Muscle of arm (tissue), 12 donors: Measurements from ENCODE around the gene NCF2. TPM values are rescaled to one million over a fixed set of nuclear protein-coding genes. Genes with fewer than 3 reads are reported as not detected.
"Not testable (repeated sequence)": the region's sequence is repeated elsewhere in the genome, so short reads cannot be mapped to it uniquely, and the experiment has no call there.

Source experiments
- DNase-seq: peaks from one replicate; pipeline ENCODE4 v3.0.0-alpha.2; 2013
- polyA plus RNA-seq, 12 donors: library from polyadenylated mRNA; unstranded; fragments of 120-200 nt; gene quantifications; one replicate each; pipeline ENCODE4 v1.2.1, GENCODE V29; 2013; ENCODE audit not compliant: insufficient read length in 12 of 12

Gene NCF2
- polyA plus RNA-seq, 12 donors = 3.6 to 18.3 (median 4.7) TPM; not detected in 1

- DNase-seq = not testable (repeated sequence)
Observed at GRCh38 chr1:183618202-183618601, 27.9 kb upstream of the NCF2 start.

GRCh38 chr1:183612975-183613374, 22.7 kb upstream of the NCF2 start:
- not testable (repeated sequence) for DNase-seq

GRCh38 chr1:183612407-183612806, 22.1 kb upstream of the NCF2 start:
- no peak for DNase-seq

DNA sequence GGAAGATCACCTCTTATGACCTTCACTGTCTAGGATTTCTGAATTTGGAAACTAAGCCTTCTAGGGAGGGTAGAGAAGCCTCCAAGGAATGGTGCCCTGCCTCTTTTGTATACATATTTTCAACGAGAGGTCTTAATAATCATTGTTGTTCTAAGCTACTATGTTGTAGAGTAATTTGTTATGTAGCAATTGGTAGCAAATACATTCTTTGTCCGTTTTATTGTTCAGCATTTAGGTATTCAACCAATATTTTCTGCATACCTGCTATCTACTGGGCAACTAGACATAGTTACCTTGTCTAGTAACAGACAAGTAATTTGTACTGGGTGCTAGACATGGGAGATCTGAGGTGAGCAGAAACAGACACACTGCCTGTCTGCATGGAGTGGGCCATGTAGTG, 20.8 kb upstream of the NCF2 start:
- DNase-seq = no peak

DNA sequence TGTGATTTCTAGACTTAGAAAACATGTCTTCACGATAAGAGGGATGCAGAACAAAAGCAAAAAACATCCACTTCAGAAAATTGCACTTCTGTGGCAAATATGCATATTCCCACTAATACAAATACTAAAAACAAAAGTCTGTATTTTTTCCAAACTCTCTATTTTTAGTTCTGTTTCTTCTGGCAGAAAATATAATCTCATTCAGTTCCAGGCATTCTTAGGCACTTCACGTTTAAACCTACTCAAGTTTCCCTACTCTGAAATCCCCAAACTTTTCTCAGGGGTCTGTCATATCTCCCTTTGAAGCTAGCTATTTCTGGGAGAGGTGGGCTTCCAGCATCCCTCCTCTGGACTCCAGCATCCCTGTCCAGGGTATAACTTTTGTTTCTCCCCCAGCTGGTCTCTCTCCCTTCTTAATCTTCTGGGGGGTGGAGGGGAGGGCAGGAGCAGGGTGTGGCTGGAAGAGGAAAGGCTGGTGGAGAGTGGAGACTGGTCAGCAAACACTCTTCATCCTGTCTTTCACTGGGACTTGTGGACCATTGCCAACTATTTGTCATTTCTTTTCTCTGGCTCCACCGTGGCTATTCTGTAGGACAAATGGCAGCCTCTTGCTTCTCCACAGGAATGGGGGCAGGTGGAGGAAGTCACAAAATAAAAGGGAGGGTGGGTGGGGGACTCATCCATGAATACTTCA, 19.6 kb upstream of the NCF2 start:
- DNase-seq = no peak

GRCh38 chr1:183609313-183609712, 19.1 kb upstream of the NCF2 start:
- peak; percentile 51 for DNase-seq

- DNase-seq = no peak
Observed at GRCh38 chr1:183607322-183607980, 17.2 kb upstream of the NCF2 start.

DNA sequence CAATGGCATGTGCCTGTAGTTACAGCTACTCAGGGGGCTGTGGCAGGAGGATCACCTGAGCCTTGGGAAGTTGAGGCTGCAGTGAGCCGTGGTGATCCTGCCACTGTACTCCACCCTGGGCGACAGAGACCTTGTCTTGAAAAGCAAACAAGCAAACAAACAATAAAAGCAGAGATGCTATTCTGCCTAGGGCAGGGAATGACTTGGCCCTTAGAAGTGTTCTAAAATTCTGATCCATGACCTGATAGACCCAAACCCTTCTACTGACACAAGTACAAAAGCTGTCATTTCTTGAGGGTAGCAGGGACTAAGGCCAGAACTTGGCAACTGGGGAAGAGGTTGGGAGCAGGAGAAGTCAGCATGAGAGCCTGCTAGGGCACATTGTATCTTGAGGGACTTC, 15.6 kb upstream of the NCF2 start:
- DNase-seq = no peak

- DNase-seq = no peak
Observed at GRCh38 chr1:183604815-183605214, 14.6 kb upstream of the NCF2 start.

DNA sequence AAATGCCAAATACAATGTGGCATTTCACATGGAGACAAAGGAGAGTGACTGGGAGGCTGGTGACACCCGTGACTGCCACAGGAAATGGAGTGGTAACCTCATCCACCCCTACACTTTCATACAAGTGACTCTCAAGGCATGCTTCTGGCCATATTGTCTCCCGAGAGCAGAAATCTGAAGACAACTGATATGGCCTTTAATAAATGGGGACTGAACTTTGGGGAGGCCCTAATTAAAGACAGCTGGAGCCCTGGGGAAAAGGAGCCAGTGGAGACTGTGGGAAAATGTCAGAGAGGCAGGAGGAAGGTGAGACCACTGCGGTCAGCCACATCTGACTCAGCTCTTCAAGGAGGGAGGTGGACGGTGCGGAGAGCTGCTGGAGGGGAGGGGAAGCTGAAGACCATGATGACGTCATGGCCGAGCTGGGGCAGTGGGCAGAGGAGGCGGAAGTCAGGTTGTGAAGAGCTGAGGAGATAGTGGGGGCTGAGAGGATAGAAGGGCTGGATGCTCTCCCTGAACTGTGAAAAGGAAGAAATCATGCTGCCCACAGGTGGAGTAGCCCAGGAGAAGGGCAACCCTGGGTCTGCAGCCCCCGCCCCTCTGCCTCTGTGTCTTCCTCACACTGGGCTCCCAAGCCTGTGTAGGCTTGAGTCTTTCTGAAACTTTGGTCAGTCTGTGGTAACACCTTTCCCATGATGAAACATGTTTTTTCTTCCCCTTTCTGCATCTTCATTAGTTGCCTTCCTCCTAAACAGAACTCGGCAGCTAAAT, 14.0 kb upstream of the NCF2 start:
- no peak for DNase-seq

- no peak for DNase-seq
Observed at GRCh38 chr1:183602510-183602909, 12.3 kb upstream of the NCF2 start.

DNA sequence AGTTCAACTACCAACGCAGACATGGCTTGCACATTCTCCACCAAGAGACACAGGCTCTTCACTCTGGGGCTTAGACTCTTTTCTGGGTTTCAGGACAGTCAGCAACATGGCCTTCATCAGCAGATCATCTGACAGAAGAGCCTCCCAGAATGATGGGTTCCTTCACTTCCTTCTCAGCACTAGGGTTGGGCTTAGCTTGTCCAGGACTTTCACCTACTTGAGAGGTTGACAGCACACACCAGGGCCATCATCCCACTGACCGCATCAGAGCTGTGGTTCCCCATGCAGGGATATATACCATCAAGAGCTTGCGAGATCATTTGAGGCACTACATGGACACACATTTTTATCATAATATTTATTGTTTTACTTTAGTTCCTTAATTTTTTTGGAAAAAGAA, 10.4 kb upstream of the NCF2 start:
- no peak for DNase-seq

GRCh38 chr1:183600136-183600535, 9.9 kb upstream of the NCF2 start:
- no peak for DNase-seq

- DNase-seq = no peak
Observed at GRCh38 chr1:183598386-183598785, 8.1 kb upstream of the NCF2 start.

DNA sequence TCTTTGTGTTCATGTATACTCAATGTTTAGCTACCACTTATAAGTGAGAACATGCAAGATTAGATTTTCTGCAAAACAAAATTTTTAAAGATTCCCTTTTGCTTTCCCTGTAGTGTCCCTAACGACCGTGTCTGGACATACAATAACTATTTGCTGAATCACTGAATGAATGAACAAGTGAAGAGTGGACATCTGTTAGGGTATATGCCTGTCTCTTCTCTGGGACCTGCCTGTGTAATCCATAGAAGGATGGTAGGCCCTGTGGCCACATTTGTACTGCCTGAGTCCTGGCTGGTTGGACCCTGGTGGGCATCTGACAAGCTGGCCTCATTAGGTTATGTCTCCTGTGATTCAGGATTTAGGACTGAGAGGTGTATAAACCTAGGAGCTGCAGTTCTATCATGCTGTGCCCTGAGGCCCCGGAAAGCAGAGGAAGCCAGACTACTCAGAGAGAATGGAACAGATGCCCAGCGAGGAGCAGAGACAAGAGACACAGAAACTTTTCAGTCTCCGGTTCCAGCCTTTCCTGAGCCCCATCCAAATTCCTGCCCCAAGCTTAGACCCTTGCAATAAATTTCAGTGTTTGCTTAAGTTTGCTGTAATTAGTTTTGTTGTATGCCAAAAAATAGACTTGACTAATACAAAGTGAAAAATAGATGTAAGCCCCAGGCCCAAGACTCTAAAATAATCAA, 7.5 kb upstream of the NCF2 start:
- no peak for DNase-seq

DNA sequence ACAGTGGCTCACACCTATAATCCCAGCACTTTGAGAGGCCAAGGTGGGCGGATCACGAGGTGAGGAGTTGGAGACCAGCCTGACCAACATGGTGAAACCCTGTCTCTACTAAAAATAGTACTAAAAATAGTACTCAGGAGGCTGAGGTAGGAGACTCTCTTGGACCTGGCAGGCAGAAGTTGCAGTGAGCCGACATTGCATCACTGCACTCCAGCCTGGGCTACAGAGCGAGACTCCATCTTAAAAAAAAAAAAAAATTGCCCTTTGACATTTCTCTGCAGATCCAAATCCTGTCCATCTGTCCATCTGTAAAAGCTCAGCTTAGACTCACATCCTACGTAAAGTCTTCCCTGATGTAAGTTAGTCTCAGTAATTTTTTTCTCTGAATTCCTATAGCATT, 6.2 kb upstream of the NCF2 start:
- no peak for DNase-seq

DNA sequence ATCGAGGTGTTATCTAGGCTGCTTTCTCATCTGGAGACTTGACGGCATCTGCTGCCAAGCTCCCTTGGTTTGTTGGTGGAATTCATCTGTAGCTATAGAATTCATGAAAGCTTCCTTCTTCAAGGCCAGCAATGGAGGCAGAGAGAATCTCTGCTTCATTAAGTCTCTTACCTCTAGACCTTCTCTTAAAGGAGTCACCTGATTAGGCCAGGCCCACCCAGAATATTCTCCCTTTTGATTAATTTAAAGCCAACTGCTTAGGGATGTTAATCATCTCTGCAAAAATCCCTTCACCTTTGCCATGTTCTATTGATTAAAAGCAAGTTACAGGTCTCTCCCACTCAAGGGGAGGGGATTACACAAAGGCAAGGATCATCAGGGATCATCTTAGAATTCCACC, 5.3 kb upstream of the NCF2 start:
- no peak for DNase-seq

DNA sequence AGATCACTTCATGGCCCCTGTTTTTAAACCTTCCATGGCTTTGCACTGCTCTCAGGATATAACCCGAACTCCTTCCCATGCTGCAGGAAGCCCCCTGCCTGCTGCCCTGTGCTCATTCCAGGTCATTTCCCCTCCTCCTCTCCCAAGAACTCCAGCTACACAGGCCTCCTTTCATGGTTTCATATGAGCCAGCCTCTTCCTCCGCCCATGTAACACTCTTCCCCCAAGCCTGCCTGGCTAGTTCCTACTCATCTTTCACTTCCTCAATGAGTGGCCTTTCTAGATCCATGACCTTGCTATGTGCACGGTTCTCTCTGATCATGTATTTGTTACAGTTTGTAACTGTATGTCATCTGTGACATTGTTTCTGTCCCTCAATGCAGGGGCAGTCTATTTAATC, 3.1 kb upstream of the NCF2 start:
- no peak for DNase-seq

DNA sequence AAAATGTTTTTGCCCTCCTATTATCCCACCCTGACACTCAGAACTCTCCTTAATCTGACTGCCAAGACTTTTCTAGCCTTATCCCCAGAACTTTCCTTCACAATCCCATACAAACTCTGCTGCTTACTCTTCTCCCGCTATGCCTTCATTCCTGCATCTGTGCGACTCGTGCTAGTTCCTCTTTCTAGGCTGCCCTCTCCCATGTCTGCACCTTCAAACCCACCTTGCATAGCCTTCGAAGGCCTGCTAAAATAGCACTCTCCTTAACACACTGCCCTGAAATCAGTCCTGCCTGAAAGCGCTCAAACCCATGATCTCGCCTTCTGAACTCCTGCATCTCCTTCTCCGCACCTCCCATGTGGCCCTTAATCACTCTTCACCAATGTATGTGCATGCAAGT, 2.5 kb upstream of the NCF2 start:
- no peak for DNase-seq

- DNase-seq = no peak
Observed at GRCh38 chr1:183589874-183590243, 400 bp downstream of the NCF2 start.

GRCh38 chr1:183589384-183589783, 875 bp downstream of the NCF2 start:
- DNase-seq = no peak

GRCh38 chr1:183588827-183589226, 1.4 kb downstream of the NCF2 start:
- DNase-seq = no peak

DNA sequence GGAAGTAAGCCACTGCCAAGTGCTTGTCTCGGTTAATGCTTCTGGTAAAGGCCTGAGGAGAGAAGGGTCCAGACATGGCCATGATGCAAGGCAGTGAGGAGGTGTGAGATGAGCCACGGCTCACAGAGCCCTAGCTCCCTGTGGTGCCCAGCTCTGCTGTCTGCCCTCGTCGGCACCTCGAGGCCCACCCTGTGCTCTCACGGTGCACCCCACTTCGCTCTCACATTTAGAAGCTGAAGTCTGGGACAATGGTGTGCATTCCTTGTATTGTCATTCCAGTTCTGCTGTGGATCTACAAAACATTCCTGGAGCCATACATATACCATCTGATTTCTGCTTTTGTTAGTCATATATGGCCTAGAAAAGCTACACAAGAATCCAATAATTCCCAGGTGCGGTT, 3.3 kb downstream of the NCF2 start:
- no peak for DNase-seq
